LNCAP (cell line): ENCODE measurements around the gene SLC43A1.

ENCODE experiments used
- TF ChIP-seq, protein P1 (sequence below): fragments of 450-650 bp; IDR thresholded peaks from 2 replicates; pipeline ENCODE4 v1.5.1; 2017; ENCODE audit warnings: mild to moderate bottlenecking

The SLC43A1 gene

DNA sequence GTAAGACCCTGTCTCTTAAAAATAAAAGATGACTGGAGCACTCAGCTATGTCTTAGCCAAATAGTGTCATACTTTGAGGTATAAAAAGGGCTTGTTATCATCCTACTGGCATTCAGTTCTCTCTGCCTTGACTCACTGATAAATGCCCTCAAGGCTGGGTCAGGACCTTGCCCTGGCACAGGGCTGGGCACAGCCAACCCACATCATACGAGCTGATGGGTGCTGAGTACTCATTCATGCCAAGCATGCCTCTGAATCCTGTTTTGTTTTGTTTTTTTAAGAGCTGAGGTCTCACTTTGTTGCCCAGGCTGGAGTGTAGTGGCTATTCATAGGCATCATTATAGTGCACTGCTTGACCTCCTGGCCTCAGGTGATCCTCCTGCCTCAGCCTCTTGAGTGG lies 23.8 kb upstream of the SLC43A1 start:
- TF ChIP-seq, protein P1, sequence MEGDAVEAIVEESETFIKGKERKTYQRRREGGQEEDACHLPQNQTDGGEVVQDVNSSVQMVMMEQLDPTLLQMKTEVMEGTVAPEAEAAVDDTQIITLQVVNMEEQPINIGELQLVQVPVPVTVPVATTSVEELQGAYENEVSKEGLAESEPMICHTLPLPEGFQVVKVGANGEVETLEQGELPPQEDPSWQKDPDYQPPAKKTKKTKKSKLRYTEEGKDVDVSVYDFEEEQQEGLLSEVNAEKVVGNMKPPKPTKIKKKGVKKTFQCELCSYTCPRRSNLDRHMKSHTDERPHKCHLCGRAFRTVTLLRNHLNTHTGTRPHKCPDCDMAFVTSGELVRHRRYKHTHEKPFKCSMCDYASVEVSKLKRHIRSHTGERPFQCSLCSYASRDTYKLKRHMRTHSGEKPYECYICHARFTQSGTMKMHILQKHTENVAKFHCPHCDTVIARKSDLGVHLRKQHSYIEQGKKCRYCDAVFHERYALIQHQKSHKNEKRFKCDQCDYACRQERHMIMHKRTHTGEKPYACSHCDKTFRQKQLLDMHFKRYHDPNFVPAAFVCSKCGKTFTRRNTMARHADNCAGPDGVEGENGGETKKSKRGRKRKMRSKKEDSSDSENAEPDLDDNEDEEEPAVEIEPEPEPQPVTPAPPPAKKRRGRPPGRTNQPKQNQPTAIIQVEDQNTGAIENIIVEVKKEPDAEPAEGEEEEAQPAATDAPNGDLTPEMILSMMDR = no peak

DNA sequence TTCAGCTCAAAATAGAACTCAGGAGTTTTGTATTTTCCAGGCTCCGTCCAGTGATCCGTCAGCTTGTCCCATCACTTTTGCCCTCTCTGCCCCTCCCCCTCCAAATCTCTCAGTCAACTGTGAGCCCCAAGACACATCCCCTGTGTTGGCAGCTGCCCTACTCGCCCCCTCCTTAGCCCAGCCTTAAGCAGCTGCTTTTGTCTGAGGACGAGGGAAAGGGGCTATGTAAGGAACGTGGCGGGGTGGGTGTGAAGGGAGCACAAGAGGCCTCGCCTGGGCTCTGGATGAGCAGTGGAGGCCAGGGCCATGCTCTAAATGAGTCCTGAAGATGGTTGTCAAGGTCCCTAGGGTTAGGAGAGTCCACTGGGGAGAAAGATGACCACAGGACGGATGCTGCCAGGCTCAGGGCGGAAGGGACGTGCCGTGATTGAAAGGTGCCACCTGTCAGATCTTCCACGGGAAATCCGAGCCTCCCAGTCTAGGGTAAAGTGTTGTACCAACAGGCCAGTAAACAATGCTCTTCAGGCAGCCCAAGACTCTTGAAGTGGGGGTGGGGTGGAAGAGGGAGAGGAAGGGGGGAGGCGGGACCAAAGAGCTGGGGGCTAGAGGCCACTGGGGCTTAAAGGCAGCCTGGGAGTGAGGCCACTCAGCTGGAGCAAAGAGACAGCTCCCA lies 21.6 kb upstream of the SLC43A1 start, which contains the start of gene SMTNL1:
SMTNL1 (plus strand) TSS at position 649 of the 673 bp plus-strand sequence. CDS start 5,048 bp downstream, outside the sequence.
- TF ChIP-seq, protein P1 = no peak

DNA sequence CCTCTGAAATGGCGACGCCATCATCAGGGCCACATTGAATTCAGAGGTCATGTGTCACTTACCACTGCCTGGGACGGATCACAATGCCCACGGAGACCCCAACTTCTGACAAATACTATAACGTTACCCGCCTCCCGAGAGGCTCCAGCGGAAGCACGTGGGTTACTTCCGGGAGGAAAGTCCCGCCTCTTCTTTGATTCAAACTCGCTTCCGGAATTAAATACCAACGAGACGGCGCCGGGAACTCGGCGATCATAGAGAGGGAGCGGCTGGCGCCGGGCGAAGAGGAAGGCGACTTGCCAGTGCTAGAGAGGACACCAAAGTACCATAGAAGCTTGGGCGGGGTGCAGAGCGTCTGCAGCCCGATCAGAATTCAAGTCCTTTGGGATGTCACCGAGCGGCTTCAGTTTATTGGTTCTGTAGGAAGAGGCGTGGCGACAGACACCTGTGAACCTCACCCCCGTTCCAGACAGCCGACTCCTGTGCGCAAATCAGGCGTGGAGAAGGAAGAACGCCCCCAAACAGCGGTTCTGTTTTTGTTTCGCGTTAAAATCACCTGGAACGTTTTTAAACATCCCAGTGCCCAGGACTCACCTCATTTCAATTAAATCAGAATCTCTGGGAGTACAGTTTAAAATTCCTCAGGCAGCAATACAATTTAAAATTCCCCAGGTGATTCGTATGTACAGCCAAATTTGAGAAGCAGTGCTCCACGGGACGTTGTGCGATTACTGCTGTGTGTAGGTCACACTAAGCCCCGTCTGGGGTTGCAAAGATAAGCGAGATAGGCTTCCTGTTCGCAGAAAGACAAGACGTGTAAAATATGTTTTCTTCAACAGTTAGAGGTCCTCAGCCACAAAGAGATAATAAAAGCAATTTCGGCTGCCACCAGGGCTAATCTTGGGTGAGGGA lies 15.3 kb upstream of the SLC43A1 start, which contains the start of gene TIMM10:
TIMM10 (minus strand) TSS at position 159 of the 912 bp plus-strand sequence. CDS start 565 bp downstream, outside the sequence.
- TF ChIP-seq, protein P1 = no peak

DNA sequence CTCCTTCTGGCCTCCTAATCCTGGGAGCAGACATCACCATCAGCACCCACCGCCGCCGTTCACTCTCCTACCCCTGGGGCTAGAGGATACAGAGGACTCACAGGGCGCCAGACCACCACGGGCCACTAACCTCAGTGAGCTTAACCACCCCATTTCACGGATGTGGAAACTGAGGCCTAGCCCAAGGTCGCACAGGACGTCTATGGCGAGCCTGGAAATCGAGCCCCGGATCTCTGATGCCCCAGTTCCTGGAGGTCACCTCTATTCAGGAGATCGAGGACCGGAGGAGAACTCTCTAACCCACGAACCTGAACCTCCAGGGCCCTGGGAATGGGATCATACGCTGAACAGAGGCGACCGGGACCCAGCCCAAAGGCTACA lies 14.7 kb upstream of the SLC43A1 start:
- TF ChIP-seq, protein P1 = no peak

DNA sequence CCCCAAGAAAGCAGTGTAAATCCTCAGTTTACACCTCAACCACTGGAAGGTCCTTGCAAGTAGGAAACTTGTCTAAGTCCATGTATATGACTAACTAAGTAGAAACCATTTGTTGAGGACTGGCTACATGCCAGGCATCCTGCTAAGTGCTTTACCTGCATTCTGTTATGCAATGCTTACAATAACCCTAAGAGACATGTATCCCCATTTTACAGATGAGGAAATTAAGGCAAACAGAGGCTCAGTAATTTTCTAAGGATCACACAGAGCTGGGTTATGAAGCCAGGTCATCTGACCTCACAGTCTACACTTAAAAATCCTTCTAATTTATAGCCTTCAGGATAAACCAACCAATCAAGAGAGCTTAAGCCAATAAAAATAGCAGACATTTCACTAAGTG lies 13.5 kb upstream of the SLC43A1 start:
- TF ChIP-seq, protein P1 = no peak

DNA sequence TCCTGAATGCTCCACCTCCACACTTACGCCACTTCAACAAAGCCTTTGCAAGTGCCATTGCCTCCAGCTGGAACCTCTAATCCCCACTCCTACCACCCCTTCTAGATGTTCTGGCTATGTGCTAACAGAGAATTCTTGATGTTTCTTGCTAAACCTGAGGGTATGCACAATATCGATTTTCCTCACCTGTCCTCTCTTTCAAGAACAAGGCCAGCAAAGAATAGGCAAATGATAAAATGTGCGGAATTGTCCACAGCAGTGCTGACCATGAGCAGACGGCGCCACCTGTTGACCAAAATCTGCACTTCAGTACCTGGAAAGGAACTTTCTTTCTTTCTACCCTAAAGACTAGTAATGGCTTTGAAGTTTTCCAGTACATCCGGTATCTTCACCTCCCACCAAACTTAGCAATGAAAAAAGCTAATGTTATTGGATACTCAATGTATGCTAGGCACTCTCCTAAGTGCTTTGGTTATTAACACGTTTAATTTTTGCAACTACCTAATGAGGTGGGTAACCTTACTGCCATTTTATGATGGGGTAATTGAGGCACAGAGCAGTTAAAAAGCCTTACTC lies 11.6 kb upstream of the SLC43A1 start:
- TF ChIP-seq, protein P1 = peak; percentile 94

DNA sequence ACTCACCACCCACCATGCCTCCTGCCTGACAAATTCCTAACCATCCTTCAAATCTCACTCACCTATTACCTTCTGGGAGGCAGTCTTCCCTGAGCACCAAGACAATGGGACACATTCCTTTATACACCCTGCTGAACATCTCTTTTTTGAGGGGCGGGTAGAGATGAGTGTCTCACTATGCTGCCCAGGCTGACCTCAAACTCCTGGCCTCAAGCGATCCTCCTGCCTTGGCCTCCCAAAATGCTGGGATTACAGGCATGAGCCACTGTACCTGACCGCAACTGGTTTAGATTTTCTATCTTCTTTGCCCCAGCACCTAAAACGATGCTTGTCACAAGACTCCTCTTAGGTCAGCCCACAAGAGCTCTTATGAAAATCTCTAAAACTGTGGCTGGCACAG lies 7.9 kb upstream of the SLC43A1 start:
- TF ChIP-seq, protein P1 = no peak
